ENCODE results near the gene OR8D4.

OR8D4 gene

GRCh38 chr11:123924027-123924426 lies 22.1 kb downstream of the OR8D4 start:
- no peak for DNase-seq (ENCODE audit: low read depth)
- H3K4me3 ChIP-seq (ENCODE audit: control insufficient read depth, low read depth, low read length) = no peak overlapping the region
- TF ChIP-seq CTCF (IDR thresholded peaks at IDR 0.05; ENCODE audit: control insufficient read depth, insufficient read depth, low read depth, low read length, missing control alignments) = no peak

- no peak for DNase-seq (ENCODE audit: low read depth)
- no peak within 1 kb of the TSS for H3K4me3 ChIP-seq (ENCODE audit: control insufficient read depth, low read depth, low read length)
- no peak for TF ChIP-seq CTCF (IDR thresholded peaks at IDR 0.05; ENCODE audit: control insufficient read depth, insufficient read depth, low read depth, low read length, missing control alignments)
Observed at GRCh38 chr11:123939317-123939716, 37.4 kb downstream of the OR8D4 start, which contains the start of gene OR4D5. Gene OR4D5 (plus strand): TSS chr11:123939617. CDS start chr11:123939617, 0 bp downstream.

DNA sequence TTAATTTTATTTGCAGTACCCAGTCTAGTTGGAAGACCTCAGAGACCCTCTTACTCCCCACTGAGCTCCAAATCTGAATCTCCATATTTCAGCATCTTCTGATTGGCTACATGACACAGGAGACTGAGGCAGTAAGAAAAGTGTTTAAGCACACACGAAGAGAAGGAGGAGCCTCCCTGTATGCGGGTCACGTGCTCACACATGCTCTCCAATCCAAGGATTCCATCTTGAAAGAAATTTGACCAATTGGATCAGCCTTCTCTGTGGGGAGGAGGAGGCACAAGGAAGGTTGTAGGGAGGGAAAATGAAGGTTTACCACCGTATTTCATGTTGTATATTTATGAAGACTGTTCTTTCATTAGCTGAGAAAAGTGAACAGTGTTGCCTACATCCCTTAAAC lies 40.4 kb downstream of the OR8D4 start:
- no peak for TF ChIP-seq CTCF (IDR thresholded peaks at IDR 0.05; ENCODE audit: control insufficient read depth, insufficient read depth, low read depth, low read length, missing control alignments)
- no peak for DNase-seq (ENCODE audit: low read depth)
- no peak overlapping the region for H3K4me3 ChIP-seq (ENCODE audit: control insufficient read depth, low read depth, low read length)

DNA sequence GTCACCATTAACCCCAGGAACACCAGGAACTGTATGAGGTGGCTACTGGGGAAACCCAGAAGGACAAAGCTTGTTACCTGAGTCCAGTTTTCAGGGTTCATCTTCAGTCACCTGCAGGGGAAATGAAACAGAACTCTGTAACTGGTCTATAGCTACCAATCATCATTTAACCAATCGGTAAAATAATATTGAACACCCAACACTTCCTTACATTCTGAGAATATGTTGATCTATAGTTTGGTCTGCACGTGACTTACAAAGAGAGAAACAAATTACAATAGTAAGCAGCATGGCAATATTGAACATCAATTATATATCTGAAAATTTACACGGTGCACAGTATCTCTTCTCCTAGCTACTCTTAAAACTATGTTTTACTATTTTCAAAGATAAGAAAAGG lies 41.8 kb downstream of the OR8D4 start, which contains the start of gene OR6T1:
TSS of gene OR6T1 (minus strand) at position 101 of the 400 bp plus-strand sequence. CDS start at position 101, 0 bp downstream.
- no peak for TF ChIP-seq CTCF (IDR thresholded peaks at IDR 0.05; ENCODE audit: control insufficient read depth, insufficient read depth, low read depth, low read length, missing control alignments)
- DNase-seq (ENCODE audit: low read depth) = no peak
- H3K4me3 ChIP-seq (ENCODE audit: control insufficient read depth, low read depth, low read length) = no peak within 1 kb of the TSS

DNA sequence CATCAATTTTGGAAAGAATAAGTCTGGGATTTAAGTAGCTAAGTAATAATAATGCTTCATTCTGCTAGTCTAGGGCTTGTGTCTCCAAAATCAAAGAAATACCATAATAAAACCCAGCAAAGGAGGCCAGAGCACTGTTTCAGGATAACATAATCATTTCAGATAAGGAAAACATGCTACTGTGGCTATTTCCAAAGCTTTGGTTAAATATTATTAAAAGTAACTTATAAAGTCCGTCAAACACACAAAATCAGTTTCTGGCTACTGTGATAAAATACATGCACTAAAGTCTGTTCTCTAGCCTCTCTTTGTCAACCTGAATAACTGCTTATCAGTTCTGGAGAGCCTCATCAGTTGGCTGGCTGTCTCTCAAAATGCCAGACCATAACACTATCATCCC lies 43.2 kb downstream of the OR8D4 start:
- no peak overlapping the region for H3K4me3 ChIP-seq (ENCODE audit: control insufficient read depth, low read depth, low read length)
- TF ChIP-seq CTCF (IDR thresholded peaks at IDR 0.05; ENCODE audit: control insufficient read depth, insufficient read depth, low read depth, low read length, missing control alignments) = no peak
- no peak for DNase-seq (ENCODE audit: low read depth)

DNA sequence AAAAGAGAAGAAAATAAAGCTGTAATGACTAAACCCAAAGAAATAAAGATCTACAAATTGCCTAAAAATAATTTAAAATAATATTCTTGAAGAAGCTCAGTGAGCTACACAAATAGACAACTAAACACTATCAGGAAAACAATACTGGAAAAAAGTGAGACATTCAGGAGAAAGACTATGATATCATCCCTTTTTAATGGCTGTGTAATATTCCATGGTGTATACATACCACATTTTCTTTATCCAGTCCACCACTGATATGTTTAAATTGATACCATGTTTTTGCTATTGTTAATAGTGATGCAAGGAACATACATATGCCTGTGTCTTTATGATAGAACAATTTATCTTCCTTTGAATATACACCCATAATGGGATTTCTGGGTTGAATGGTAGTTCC lies 54.8 kb downstream of the OR8D4 start:
- DNase-seq (ENCODE audit: low read depth) = no peak
- no peak for TF ChIP-seq CTCF (IDR thresholded peaks at IDR 0.05; ENCODE audit: control insufficient read depth, insufficient read depth, low read depth, low read length, missing control alignments)
- no peak overlapping the region for H3K4me3 ChIP-seq (ENCODE audit: control insufficient read depth, low read depth, low read length)

Data from AG09309 (cell line).